WERI-Rb-1 (cell line): ENCODE data around the gene NPNT.

Source experiments
- DNase-seq: peaks from one replicate; pipeline ENCODE4 v3.0.0-alpha.2; 2020
- H3K27ac ChIP-seq: fragments of 250-450 bp; sonication (Bioruptor Pico); 2 replicates; pipeline ENCODE4 v1.5.1; 2020; ENCODE audit warnings: mild to moderate bottlenecking, moderate library complexity
- H3K27me3 ChIP-seq: fragments of 250-450 bp; sonication (Bioruptor Pico); 2 replicates; pipeline ENCODE4 v1.5.1; 2021; ENCODE audit warnings: mild to moderate bottlenecking, low read depth, moderate library complexity; ENCODE audit not compliant: insufficient read depth, severe bottlenecking
- H3K36me3 ChIP-seq: fragments of 250-450 bp; sonication (Bioruptor Pico); 2 replicates; pipeline ENCODE4 v1.5.1; 2020; ENCODE audit warnings: mild to moderate bottlenecking, moderate library complexity
- H3K4me3 ChIP-seq: 2 replicates; pipeline ENCODE4 v1.5.1; 2011; ENCODE audit warnings: low read depth, mild to moderate bottlenecking, control low read depth, low read length
- H3K9me3 ChIP-seq: fragments of 250-450 bp; sonication (Bioruptor Pico); 2 replicates; pipeline ENCODE4 v1.5.1; 2021; ENCODE audit warnings: mild to moderate bottlenecking, moderate library complexity; ENCODE audit not compliant: severe bottlenecking
- TF ChIP-seq, protein P1 (sequence below): IDR thresholded peaks from 2 replicates; pipeline ENCODE4 v1.5.1; 2011; ENCODE audit warnings: low read depth, mild to moderate bottlenecking, control low read depth, inconsistent platforms, low read length

The NPNT gene

DNA sequence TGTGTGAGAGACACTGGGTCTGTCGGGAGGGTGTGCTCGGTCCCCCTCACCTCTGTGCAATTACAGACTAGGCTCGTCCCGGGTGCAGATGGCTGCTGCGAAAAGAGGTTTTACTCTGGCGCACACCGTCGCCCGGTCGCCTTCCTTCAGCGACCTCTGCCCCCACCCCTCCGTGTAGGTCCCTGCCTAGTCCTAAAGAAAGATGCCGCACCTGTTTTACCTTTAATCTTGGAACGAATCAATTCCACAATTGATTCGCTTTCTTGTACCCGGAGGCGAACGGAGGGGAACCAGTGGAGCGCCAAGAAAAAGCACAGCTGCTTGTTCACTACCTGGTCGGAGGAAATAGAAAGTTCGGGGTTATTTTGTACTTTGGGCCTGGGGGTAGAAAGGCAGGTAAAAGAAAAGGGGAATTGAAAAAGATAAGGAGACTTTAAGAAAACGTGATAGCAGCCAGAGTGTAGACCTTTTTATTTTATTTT lies 1.2 kb downstream of the NPNT start:
- TF ChIP-seq, protein P1, sequence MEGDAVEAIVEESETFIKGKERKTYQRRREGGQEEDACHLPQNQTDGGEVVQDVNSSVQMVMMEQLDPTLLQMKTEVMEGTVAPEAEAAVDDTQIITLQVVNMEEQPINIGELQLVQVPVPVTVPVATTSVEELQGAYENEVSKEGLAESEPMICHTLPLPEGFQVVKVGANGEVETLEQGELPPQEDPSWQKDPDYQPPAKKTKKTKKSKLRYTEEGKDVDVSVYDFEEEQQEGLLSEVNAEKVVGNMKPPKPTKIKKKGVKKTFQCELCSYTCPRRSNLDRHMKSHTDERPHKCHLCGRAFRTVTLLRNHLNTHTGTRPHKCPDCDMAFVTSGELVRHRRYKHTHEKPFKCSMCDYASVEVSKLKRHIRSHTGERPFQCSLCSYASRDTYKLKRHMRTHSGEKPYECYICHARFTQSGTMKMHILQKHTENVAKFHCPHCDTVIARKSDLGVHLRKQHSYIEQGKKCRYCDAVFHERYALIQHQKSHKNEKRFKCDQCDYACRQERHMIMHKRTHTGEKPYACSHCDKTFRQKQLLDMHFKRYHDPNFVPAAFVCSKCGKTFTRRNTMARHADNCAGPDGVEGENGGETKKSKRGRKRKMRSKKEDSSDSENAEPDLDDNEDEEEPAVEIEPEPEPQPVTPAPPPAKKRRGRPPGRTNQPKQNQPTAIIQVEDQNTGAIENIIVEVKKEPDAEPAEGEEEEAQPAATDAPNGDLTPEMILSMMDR: no peak
- peak; percentile 60 for DNase-seq
- no peaks in the 10 kb centered on the region for H3K27me3 ChIP-seq
- no peak overlapping the region for H3K27ac ChIP-seq
- H3K9me3 ChIP-seq: no peaks in the 10 kb centered on the region
- no peaks in the 10 kb centered on the region for H3K36me3 ChIP-seq
- H3K4me3 ChIP-seq: peak overlapping the region; percentile 57

DNA sequence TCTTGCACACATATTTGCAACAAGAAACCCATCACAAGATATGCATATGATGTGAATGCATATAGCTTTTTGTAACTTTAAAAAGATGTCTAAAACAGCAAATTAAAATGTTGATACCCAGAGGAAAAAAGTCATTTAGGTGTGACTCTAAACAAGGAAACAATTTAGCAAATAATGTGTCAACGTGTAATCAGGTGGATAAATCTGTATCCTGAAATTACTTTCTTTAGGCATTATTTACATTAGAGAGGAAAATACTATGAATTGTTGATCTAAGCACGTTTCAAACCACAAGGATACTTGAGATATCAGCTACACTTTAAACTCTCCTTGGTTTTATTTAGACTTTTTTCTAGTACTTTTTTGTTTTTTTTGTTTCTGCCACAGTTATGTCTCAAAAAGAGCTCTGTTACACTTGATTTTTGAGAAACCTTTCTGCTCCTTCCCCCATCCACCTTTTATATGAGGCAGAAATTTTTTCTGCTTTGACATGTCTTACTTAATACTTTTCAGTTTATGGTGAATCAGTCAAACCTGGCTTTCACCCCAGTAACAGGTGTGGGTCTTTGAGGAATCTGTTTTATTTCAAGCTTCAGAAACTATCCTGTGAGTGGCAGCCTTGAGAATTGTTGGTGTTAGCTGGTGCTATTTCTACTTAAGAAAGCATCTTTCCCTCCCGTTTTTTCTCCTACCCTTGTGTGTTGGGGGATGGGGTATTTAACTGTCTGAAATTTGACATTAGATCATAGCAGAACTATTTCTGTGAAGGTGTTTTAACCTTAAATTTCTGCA lies 1.9 kb downstream of the NPNT start:
- TF ChIP-seq, protein P1: no peak
- no peaks in the 10 kb centered on the region for H3K27me3 ChIP-seq
- no peak overlapping the region for H3K27ac ChIP-seq
- no peaks in the 10 kb centered on the region for H3K9me3 ChIP-seq
- DNase-seq: no peak
- H3K36me3 ChIP-seq: no peaks in the 10 kb centered on the region
- H3K4me3 ChIP-seq: no peak overlapping the region

DNA sequence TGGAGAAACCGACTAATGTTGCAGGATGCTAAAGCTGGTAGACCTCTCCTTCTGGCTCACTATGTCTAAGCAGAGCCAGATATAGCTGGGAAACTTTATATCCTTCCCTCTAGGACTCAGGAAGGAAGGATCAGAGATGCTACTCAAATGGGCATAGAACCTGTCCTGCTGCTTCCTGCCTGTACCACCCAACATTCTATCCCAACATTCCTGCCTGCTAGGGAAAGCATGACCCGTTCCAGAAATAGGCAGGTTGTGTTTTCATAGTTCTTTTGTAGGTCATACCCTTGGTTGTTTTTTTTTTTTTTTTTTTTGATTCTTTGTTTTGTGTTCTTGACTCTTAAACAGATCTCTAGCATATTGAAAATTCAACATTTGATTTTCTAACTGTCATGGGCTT lies 5.3 kb downstream of the NPNT start:
- Histone ChIP-seq H3K27ac (no peak overlapping the region), H3K4me3 (no peak overlapping the region), H3K27me3 (no peaks in the 10 kb centered on the region), H3K9me3 (no peaks in the 10 kb centered on the region), H3K36me3 (no peaks in the 10 kb centered on the region)
- DNase-seq: no peak
- TF ChIP-seq, protein P1: no peak

DNA sequence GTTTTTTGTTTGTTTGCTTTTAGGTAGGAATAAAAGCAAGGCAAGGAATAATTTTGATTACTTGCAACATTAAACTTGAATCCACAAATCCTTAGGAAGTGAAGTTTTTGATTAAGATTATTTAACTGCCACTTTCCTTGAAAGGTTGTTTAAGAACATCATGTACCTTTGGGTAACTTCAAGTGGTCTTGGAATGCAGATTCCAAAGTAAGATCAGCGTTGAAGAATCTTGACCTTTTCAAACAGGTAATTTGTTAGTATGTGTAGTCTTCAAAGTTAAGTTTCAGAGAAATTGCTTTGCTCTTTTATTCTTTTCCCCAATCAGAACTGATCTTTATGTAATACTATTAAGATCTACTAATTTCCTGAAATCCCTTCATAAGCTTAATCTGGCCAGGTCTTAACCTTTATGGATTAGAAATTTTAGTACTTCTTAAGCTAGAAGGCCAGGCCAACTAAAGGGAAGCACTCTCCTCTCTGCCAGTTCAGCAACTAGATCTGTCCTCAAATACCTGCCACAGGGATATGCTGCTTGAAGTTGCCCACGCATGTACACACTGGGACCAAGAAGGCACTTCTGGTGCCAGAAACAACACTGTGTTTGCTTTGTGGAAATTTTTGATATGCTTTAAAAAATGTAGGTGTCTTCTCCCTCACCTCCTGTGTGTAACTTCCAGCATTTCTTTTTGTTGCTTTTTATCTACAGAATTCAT lies 7.4 kb downstream of the NPNT start:
- Histone ChIP-seq H3K36me3 (no peaks in the 10 kb centered on the region), H3K27ac (no peak overlapping the region), H3K9me3 (no peaks in the 10 kb centered on the region), H3K27me3 (no peaks in the 10 kb centered on the region), H3K4me3 (no peak overlapping the region)
- TF ChIP-seq, protein P1: no peak
- DNase-seq: no peak

DNA sequence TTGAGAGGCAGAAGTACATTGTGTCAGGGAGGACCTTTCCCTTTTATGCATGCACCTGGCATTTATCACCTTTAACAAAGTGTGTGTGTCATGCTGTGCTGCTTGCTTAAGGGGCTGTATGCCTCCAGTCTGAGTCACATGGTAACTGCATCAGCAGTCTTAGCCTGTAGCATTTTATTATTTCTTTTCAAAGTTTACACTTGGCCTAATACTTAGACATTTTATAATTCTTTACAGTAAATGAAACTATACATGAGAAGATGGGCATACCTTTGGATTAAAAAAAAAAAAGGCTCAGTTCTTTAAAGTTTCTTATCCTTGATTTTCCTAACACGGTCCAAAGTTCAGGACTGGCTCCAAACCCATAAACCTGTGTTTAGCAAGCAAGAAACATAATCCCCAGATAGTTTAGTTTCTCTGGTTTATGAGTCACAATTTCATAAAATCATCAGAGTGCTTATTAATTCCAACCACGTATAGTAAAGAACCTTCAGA lies 14.6 kb downstream of the NPNT start:
- no peak for DNase-seq
- TF ChIP-seq, protein P1: no peak

More for the DNA sequence above, 14.6 kb downstream of the NPNT start:
- Histone ChIP-seq H3K27me3 (no peaks in the 10 kb centered on the region), H3K27ac (no peak overlapping the region), H3K36me3 (no peaks in the 10 kb centered on the region), H3K4me3 (no peak overlapping the region), H3K9me3 (no peaks in the 10 kb centered on the region)
